ENCODE data around the gene SYCN. TPM values are rescaled to one million over a fixed set of nuclear protein-coding genes. Genes with fewer than 3 reads are reported as not detected.

The SYCN gene
- total RNA-seq, 5 donors from 2014 or later (not counting 1 experiment from before 2014, with no cell fraction given): 0.82 to 1.7 (median 1.1) TPM; not detected in 2

DNA sequence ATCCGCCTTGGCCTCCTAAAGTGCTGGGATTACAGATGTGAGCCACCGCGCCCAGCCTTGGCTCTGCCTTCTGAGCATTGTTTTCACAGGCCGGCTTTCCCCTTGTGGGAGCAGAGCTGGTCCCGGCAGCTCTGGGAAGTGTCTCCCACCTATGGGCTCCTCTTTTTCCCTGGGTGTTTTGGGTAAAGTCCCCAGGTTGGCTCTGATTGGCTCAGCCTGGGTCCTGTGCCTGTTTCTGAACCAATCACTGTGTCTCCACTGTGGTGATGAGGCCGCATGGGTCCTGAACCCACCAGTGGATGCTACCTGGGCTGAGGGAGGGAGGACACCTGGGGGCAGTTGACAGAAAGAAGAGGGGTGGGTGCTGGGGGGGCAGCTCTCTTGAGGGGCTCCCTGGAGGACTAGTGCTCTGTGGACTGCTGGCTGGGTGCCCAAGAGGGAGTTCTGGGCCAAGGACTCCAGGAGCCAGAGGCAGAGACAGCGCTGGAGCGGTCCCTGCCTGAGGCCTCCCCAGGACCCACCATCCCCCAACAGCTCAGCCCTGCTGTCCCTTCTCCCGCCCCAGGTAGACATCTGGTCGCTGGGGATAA, 26.9 kb downstream of the SYCN start:
- H3K27me3 Mint-ChIP-seq: no peaks in the 10 kb centered on the region
- WGBS (ENCODE audit: insufficient coverage): 98% methylated on average over 6 of the region's 10 CpGs
- peaks cover 9% of the 10 kb centered on the region for H3K36me3 Mint-ChIP-seq
- no peaks in the 10 kb centered on the region for H3K4me1 Mint-ChIP-seq
- Histone ChIP-seq H3K4me1 (ENCODE audit: control insufficient read depth in 1 of 2, extremely low read depth in 1 of 2, insufficient read depth in 2 of 2, low read length in 2 of 2) (no peaks in the 10 kb centered on the region), H3K36me3 (ENCODE audit: control insufficient read depth in 2 of 2, extremely low read depth in 1 of 2, insufficient read depth in 1 of 2, low read length in 1 of 2) (peaks cover 8 to 32% of the 10 kb centered on the region in 2 donors), H3K27me3 (replicated peaks in 1 of 2; ENCODE audit: control insufficient read depth in 2 of 2, extremely low read depth in 1 of 2, insufficient read depth in 2 of 2, low read length in 1 of 2) (no peaks in the 10 kb centered on the region), H3K4me3 (ENCODE audit: control insufficient read depth in 1 of 2, extremely low read depth in 1 of 2, low read length in 1 of 2) (no peak overlapping the region), H3K27ac (ENCODE audit: low read length) (no peak overlapping the region), H3K9me3 (no peaks in the 10 kb centered on the region)
- no peaks in the 10 kb centered on the region for H3K9me3 Mint-ChIP-seq
- POLR2A ChIA-PET: no interaction called here
- ATAC-seq (replicated peaks in 1 of 4): no peak
- H3K27ac Mint-ChIP-seq: no peak overlapping the region
- CTCF ChIA-PET: no interaction called here
- no peak overlapping the region for H3K4me3 Mint-ChIP-seq
- no peak for DNase-seq

DNA sequence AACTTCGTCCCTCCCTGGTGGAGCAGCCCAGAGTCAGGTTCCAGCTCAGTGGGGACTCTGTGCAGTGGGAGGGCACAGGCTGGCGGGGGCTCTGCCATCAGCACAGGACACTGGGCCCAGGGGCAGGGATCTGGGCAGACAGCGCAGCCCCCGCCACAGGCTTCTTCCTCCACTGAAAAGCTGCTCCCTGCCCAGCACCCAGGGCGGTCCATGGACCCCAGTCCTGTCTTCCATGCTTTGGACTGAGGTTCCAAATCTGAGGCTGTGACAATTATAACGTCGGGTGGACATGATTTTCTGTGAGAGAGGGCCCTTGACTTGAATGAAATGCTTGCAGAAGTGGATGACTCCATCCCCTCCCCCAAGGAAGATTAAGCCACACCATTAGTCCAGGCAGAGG, 28.5 kb downstream of the SYCN start:
- Histone ChIP-seq H3K4me1 (ENCODE audit: control insufficient read depth in 1 of 2, extremely low read depth in 1 of 2, insufficient read depth in 2 of 2, low read length in 2 of 2) (no peaks in the 10 kb centered on the region), H3K27me3 (replicated peaks in 1 of 2; ENCODE audit: control insufficient read depth in 2 of 2, extremely low read depth in 1 of 2, insufficient read depth in 2 of 2, low read length in 1 of 2) (no peaks in the 10 kb centered on the region), H3K9me3 (no peaks in the 10 kb centered on the region), H3K27ac (ENCODE audit: low read length) (no peak overlapping the region), H3K4me3 (ENCODE audit: control insufficient read depth in 1 of 2, extremely low read depth in 1 of 2, low read length in 1 of 2) (no peak overlapping the region), H3K36me3 (ENCODE audit: control insufficient read depth in 2 of 2, extremely low read depth in 1 of 2, insufficient read depth in 1 of 2, low read length in 1 of 2) (peaks cover 8 to 38% of the 10 kb centered on the region in 2 donors)
- DNase-seq (no peak), ATAC-seq (replicated peaks in 1 of 4) (no peak)
- Mint-ChIP-seq H3K4me1 (no peaks in the 10 kb centered on the region), H3K36me3 (peaks cover 9% of the 10 kb centered on the region), H3K27ac (peak overlapping the region in 1 of 2 donors; percentile 45), H3K4me3 (no peak overlapping the region), H3K27me3 (no peaks in the 10 kb centered on the region), H3K9me3 (no peaks in the 10 kb centered on the region)
- ChIA-PET CTCF (no interaction called here), POLR2A (no interaction called here)
- 94% methylated on average over 5 of the region's 7 CpGs for WGBS (ENCODE audit: insufficient coverage)

DNA sequence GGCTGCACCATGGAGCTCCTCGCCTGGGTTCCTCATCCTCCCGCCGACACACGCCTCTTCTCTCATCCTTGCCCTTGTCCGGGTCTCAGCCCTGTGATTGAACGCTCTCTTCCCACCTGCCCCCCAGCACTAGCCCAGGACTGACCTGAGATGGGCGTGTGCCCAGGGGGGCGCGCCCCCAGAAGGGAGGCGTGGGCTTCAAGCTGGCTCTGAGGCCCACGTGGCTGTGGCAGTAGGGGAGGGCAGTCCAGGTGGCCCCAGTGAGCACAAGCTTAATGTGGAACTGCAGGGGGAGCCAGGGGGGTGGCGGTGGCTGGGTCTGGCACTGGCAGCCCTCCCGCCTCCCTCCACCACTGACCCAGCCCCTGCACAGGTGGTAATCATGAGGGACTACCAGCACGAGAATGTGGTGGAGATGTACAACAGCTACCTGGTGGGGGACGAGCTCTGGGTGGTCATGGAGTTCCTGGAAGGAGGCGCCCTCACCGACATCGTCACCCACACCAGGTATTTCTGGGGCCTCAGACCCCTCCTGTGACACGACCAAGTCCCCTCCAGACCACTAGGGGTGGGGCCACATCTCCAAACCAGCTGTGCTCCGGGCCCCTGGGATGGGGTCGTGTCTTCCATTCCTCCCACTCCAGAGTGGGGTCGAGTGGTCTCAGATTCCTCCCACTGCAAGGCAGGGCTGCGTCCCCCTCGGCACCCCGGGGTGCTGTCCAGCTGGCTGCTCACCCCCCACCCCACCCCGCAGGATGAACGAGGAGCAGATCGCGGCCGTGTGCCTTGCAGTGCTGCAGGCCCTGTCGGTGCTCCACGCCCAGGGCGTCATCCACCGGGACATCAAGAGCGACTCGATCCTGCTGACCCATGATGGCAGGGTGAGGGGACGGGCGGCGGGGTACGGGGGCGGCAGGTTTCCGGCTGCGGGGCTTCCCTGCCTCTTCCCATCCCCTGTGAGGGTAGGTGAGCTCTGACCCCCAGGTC, 29.2 kb downstream of the SYCN start:
- H3K9me3 ChIP-seq: no peaks in the 10 kb centered on the region
- WGBS (ENCODE audit: insufficient coverage): 97% methylated on average over 23 of the region's 43 CpGs
- ChIA-PET POLR2A (no interaction called here), CTCF (interaction anchor here in 1 of 2 donors (0.8 kb wide), 1 partner anchor 29 kb away, joined by 3 read pairs; no protein-coding TSS in a partner anchor)
- Mint-ChIP-seq H3K9me3 (no peaks in the 10 kb centered on the region), H3K27me3 (no peaks in the 10 kb centered on the region), H3K36me3 (peaks cover 9% of the 10 kb centered on the region), H3K27ac (no peak overlapping the region), H3K4me1 (no peaks in the 10 kb centered on the region), H3K4me3 (no peak overlapping the region)
- H3K36me3 ChIP-seq (ENCODE audit: control insufficient read depth in 2 of 2, extremely low read depth in 1 of 2, insufficient read depth in 1 of 2, low read length in 1 of 2): peaks cover 8 to 43% of the 10 kb centered on the region in 2 donors
- H3K27ac ChIP-seq (ENCODE audit: low read length): no peak overlapping the region
- DNase-seq (no peak), ATAC-seq (replicated peaks in 1 of 4) (no peak)
- H3K4me3 ChIP-seq (ENCODE audit: control insufficient read depth in 1 of 2, extremely low read depth in 1 of 2, low read length in 1 of 2): no peak overlapping the region
- no peaks in the 10 kb centered on the region for H3K27me3 ChIP-seq (replicated peaks in 1 of 2; ENCODE audit: control insufficient read depth in 2 of 2, extremely low read depth in 1 of 2, insufficient read depth in 2 of 2, low read length in 1 of 2)
- H3K4me1 ChIP-seq (ENCODE audit: control insufficient read depth in 1 of 2, extremely low read depth in 1 of 2, insufficient read depth in 2 of 2, low read length in 2 of 2): no peaks in the 10 kb centered on the region

DNA sequence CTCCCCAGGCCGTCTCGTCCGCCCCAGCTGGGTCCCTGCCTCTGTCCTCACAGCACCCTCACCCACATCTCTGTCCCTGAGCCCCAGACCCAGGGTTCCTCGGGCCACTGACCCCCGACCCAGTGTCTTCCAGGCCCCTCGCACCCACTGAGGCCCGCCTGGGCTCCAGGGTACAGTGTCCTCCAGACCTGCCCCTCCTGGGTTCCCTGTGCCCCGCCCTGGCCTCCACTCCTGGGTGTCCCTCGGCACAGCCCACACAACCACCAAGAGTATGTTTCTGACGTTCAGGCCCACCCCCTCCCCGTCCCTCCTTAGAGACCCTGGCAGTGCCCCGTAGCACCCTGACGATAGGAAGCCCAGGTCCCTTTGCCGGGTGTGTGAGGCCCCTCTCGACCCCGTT, 29.9 kb downstream of the SYCN start:
- CTCF ChIA-PET: interaction anchor here in 1 of 2 donors (0.8 kb wide), 1 partner anchor 28 kb away, joined by 3 read pairs; no protein-coding TSS in a partner anchor
- peaks cover 10% of the 10 kb centered on the region for H3K36me3 Mint-ChIP-seq

DNA sequence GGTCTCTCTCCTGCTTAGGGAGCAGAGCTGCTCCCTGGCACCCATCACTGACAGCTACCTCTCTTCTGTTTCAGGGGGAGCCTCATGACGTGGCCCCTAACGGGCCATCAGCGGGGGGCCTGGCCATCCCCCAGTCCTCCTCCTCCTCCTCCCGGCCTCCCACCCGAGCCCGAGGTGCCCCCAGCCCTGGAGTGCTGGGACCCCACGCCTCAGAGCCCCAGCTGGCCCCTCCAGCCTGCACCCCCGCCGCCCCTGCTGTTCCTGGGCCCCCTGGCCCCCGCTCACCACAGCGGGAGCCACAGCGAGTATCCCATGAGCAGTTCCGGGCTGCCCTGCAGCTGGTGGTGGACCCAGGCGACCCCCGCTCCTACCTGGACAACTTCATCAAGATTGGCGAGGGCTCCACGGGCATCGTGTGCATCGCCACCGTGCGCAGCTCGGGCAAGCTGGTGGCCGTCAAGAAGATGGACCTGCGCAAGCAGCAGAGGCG, 30.5 kb downstream of the SYCN start:
- ATAC-seq (replicated peaks in 1 of 4) (no peak), DNase-seq (no peak)
- Mint-ChIP-seq H3K4me1 (no peaks in the 10 kb centered on the region), H3K9me3 (no peaks in the 10 kb centered on the region), H3K36me3 (peaks cover 16% of the 10 kb centered on the region), H3K27ac (no peak overlapping the region), H3K27me3 (no peaks in the 10 kb centered on the region), H3K4me3 (no peak overlapping the region)
- peaks cover 12 to 48% of the 10 kb centered on the region in 2 donors for H3K36me3 ChIP-seq (ENCODE audit: control insufficient read depth in 2 of 2, extremely low read depth in 1 of 2, insufficient read depth in 1 of 2, low read length in 1 of 2)
- ChIA-PET POLR2A (no interaction called here), CTCF (no interaction called here)
- H3K4me3 ChIP-seq (ENCODE audit: control insufficient read depth in 1 of 2, extremely low read depth in 1 of 2, low read length in 1 of 2): no peak overlapping the region
- no peaks in the 10 kb centered on the region for H3K4me1 ChIP-seq (ENCODE audit: control insufficient read depth in 1 of 2, extremely low read depth in 1 of 2, insufficient read depth in 2 of 2, low read length in 2 of 2)
- no peaks in the 10 kb centered on the region for H3K9me3 ChIP-seq
- WGBS (ENCODE audit: insufficient coverage): 95% methylated on average over 12 of the region's 25 CpGs
- no peak overlapping the region for H3K27ac ChIP-seq (ENCODE audit: low read length)
- no peaks in the 10 kb centered on the region for H3K27me3 ChIP-seq (replicated peaks in 1 of 2; ENCODE audit: control insufficient read depth in 2 of 2, extremely low read depth in 1 of 2, insufficient read depth in 2 of 2, low read length in 1 of 2)

More for the DNA sequence above, 29.9 kb downstream of the SYCN start:
- no peak overlapping the region for H3K27ac ChIP-seq (ENCODE audit: low read length)
- WGBS (ENCODE audit: insufficient coverage): 89% methylated on average over 15 of the region's 16 CpGs
- Mint-ChIP-seq H3K27me3 (no peaks in the 10 kb centered on the region), H3K4me1 (no peaks in the 10 kb centered on the region), H3K27ac (no peak overlapping the region), H3K4me3 (no peak overlapping the region), H3K9me3 (no peaks in the 10 kb centered on the region)
- H3K27me3 ChIP-seq (replicated peaks in 1 of 2; ENCODE audit: control insufficient read depth in 2 of 2, extremely low read depth in 1 of 2, insufficient read depth in 2 of 2, low read length in 1 of 2): no peaks in the 10 kb centered on the region
- no peak overlapping the region for H3K4me3 ChIP-seq (ENCODE audit: control insufficient read depth in 1 of 2, extremely low read depth in 1 of 2, low read length in 1 of 2)
- POLR2A ChIA-PET: no interaction called here
- H3K9me3 ChIP-seq: no peaks in the 10 kb centered on the region
- peaks cover 11 to 46% of the 10 kb centered on the region in 2 donors for H3K36me3 ChIP-seq (ENCODE audit: control insufficient read depth in 2 of 2, extremely low read depth in 1 of 2, insufficient read depth in 1 of 2, low read length in 1 of 2)
- ATAC-seq (replicated peaks in 1 of 4) (no peak), DNase-seq (no peak)
- H3K4me1 ChIP-seq (ENCODE audit: control insufficient read depth in 1 of 2, extremely low read depth in 1 of 2, insufficient read depth in 2 of 2, low read length in 2 of 2): no peaks in the 10 kb centered on the region

DNA sequence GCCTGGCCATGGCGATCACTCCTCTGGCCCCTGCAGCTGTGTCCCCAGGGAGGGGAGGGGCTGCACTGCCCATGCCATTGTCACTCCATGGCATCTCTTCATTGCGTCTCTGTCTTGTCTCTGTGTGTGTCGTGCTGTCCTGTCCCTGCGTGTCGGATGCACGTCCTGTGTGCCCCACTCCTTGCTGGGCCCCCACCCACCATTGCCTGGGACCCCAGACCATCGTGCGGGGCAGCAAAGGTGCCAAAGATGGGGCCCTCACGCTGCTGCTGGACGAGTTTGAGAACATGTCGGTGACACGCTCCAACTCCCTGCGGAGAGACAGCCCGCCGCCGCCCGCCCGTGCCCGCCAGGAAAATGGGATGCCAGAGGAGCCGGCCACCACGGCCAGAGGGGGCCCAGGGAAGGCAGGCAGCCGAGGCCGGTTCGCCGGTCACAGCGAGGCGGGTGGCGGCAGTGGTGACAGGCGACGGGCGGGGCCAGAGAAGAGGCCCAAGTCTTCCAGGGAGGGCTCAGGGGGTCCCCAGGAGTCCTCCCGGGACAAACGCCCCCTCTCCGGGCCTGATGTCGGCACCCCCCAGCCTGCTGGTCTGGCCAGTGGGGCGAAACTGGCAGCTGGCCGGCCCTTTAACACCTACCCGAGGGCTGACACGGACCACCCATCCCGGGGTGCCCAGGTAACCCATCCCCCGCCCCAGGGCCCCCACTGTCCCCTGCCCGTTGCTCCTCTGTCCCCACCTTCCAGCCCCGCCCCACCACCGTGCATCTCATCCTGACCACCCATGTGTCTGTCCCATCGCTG, 31.2 kb downstream of the SYCN start:
- no peaks in the 10 kb centered on the region for H3K9me3 Mint-ChIP-seq
- peaks cover 7 to 45% of the 10 kb centered on the region in 2 donors for H3K36me3 ChIP-seq (ENCODE audit: control insufficient read depth in 2 of 2, extremely low read depth in 1 of 2, insufficient read depth in 1 of 2, low read length in 1 of 2)
- DNase-seq (no peak), ATAC-seq (replicated peaks in 1 of 4) (no peak)
- no peak overlapping the region for H3K27ac ChIP-seq (ENCODE audit: low read length)
- no peak overlapping the region for H3K4me3 ChIP-seq (ENCODE audit: control insufficient read depth in 1 of 2, extremely low read depth in 1 of 2, low read length in 1 of 2)
- no peak overlapping the region for H3K27ac Mint-ChIP-seq
- H3K4me3 Mint-ChIP-seq: no peak overlapping the region
- H3K9me3 ChIP-seq: no peaks in the 10 kb centered on the region
- no peaks in the 10 kb centered on the region for H3K27me3 ChIP-seq (replicated peaks in 1 of 2; ENCODE audit: control insufficient read depth in 2 of 2, extremely low read depth in 1 of 2, insufficient read depth in 2 of 2, low read length in 1 of 2)
- H3K36me3 Mint-ChIP-seq: peaks cover 12% of the 10 kb centered on the region
- ChIA-PET CTCF (no interaction called here), POLR2A (no interaction called here)
- H3K4me1 Mint-ChIP-seq: no peaks in the 10 kb centered on the region
- WGBS (ENCODE audit: insufficient coverage): 95% methylated on average over 38 of the region's 45 CpGs
- H3K4me1 ChIP-seq (ENCODE audit: control insufficient read depth in 1 of 2, extremely low read depth in 1 of 2, insufficient read depth in 2 of 2, low read length in 2 of 2): no peaks in the 10 kb centered on the region
- H3K27me3 Mint-ChIP-seq: no peaks in the 10 kb centered on the region
